H1 (cell line): ENCODE data around the gene EXOC6. TPM values are rescaled to one million over a fixed set of nuclear protein-coding genes. Genes with fewer than 3 reads are reported as not detected.

Experiments
- CTCF ChIA-PET: fragments of 300-600 bp; sonication (Branson Sonifier 250); formaldehyde crosslinking; loops from one replicate; lab custom pipeline; 2021; ENCODE audit not compliant: partially characterized antibody; lab: Charles Lee
- POLR2A ChIA-PET: fragments of 300-600 bp; sonication (Branson Sonifier 250); formaldehyde crosslinking; loops from one replicate; lab custom pipeline; 2021; ENCODE audit warnings: inconsistent platforms; ENCODE audit not compliant: partially characterized antibody; lab: Charles Lee
- DNase-seq, 2 experiments: peaks; one replicate each; pipeline versions ENCODE4 v3.0.0 to v3.0.0-alpha.2; 2010 to 2022; ENCODE audit warnings: low spot score in 2 of 2, low read depth in 1 of 2, mixed read lengths in 1 of 2
- FAIRE-seq: peaks from 2 replicates; lab custom pipeline; 2011; peaks lifted over from hg19 to GRCh38; lab: Jason Lieb, UNC
- H2AFZ ChIP-seq: 2 replicates; pipeline ENCODE4 v1.8.1; 2012; ENCODE audit warnings: low read length, inconsistent platforms
- H2AK5ac ChIP-seq: 2 replicates; pipeline ENCODE4 v1.6.1; 2013; ENCODE audit warnings: low read depth, low read length
- H2BK120ac ChIP-seq: replicated peaks from 2 replicates; pipeline ENCODE3; 2013; ENCODE audit warnings: low read depth, low read length, inconsistent platforms
- H2BK12ac ChIP-seq: 2 replicates; pipeline ENCODE4 v1.6.1; 2013; ENCODE audit warnings: low read depth, low read length
- H2BK15ac ChIP-seq: 2 replicates; pipeline ENCODE4 v1.6.1; 2013; ENCODE audit warnings: low read length
- H2BK20ac ChIP-seq: 2 replicates; pipeline ENCODE4 v1.6.1; 2013; ENCODE audit warnings: low read length
- H2BK5ac ChIP-seq: 2 replicates; pipeline ENCODE4 v1.6.1; 2013; ENCODE audit warnings: low read depth, low read length
- H3K14ac ChIP-seq: 2 replicates; pipeline ENCODE4 v1.6.1; 2013; ENCODE audit warnings: inconsistent platforms; ENCODE audit not compliant: insufficient read length
- H3K18ac ChIP-seq: 2 replicates; pipeline ENCODE4 v1.6.1; 2013; ENCODE audit warnings: low read length; ENCODE audit errors: extremely low read depth
- H3K23ac ChIP-seq: 2 replicates; pipeline ENCODE4 v1.6.1; 2013; ENCODE audit warnings: inconsistent platforms; ENCODE audit not compliant: insufficient read length
- H3K23me2 ChIP-seq: 2 replicates; pipeline ENCODE4 v1.6.1; 2013; ENCODE audit warnings: low read depth, low read length
- H3K27ac ChIP-seq: 2 replicates; pipeline ENCODE4 v1.6.1; 2011; ENCODE audit warnings: low read depth, low read length, inconsistent platforms
- H3K27me3 ChIP-seq, 4 experiments: replicated peaks in 1 of 4; 1 replicate in 1 of 4; 2 replicates in 3 of 4; pipeline versions ENCODE4 v1.6.1 to v1.8.1; 2011 to 2013; ENCODE audit warnings: low read length in 3 of 4, mild to moderate bottlenecking in 3 of 4, inconsistent platforms in 2 of 4, mixed read lengths in 2 of 4, moderate library complexity in 1 of 4; ENCODE audit not compliant: control insufficient read depth in 3 of 4, insufficient read depth in 3 of 4; ENCODE audit errors: extremely low read depth in 1 of 4
- H3K36me3 ChIP-seq, 4 experiments: 2 replicates each; pipeline versions ENCODE4 v1.6.1 to v1.8.1; 2011 to 2013; ENCODE audit warnings: mild to moderate bottlenecking in 4 of 4, low read length in 3 of 4, moderate library complexity in 2 of 4, control low read depth in 1 of 4, inconsistent platforms in 1 of 4; ENCODE audit not compliant: insufficient read depth in 4 of 4, control insufficient read depth in 2 of 4
- H3K4ac ChIP-seq: replicated peaks from 2 replicates; pipeline ENCODE3; 2013; ENCODE audit warnings: low read length, low read depth, mixed read lengths, inconsistent platforms; ENCODE audit not compliant: insufficient read length
- H3K4me1 ChIP-seq, 4 experiments: replicated peaks in 1 of 4; 1 replicate in 1 of 4; 2 replicates in 3 of 4; pipeline versions ENCODE4 v1.6.1 to v1.8.1; 2011 to 2013; ENCODE audit warnings: low read length in 3 of 4, inconsistent platforms in 2 of 4, mixed read lengths in 1 of 4; ENCODE audit not compliant: insufficient read depth in 4 of 4, control insufficient read depth in 3 of 4
- H3K4me2 ChIP-seq, 2 experiments: 2 replicates each; pipeline versions ENCODE4 v1.6.1 to v1.8.1; 2011 to 2013; ENCODE audit warnings: low read depth in 2 of 2, low read length in 2 of 2, control low read depth in 1 of 2, inconsistent platforms in 1 of 2, mild to moderate bottlenecking in 1 of 2; ENCODE audit not compliant: insufficient read depth in 1 of 2
- H3K4me3 ChIP-seq, 4 experiments: fragments of 200-600, 300-600 bp in 1 of 4; sonication (generic), shearing (Covaris generic), sonication (Bioruptor Twin) in 1 of 4; 2 replicates each; pipeline versions ENCODE4 v1.5.1 to v1.8.1; 2011 to 2016; ENCODE audit warnings: low read length in 4 of 4, low read depth in 3 of 4, control low read depth in 2 of 4, inconsistent platforms in 2 of 4, mild to moderate bottlenecking in 2 of 4, mixed read lengths in 1 of 4, moderate library complexity in 1 of 4; ENCODE audit not compliant: insufficient read depth in 2 of 4; ENCODE audit errors: extremely low read depth in 1 of 4
- H3K56ac ChIP-seq: replicated peaks from 2 replicates; pipeline ENCODE3; 2013; ENCODE audit warnings: low read depth, mild to moderate bottlenecking, mixed read lengths, low read length, inconsistent platforms; ENCODE audit not compliant: insufficient read length
- H3K79me1 ChIP-seq: 2 replicates; pipeline ENCODE4 v1.6.1; 2013; ENCODE audit warnings: low read depth, low read length, control low read depth
- H3K79me2 ChIP-seq, 2 experiments: 2 replicates each; pipeline versions ENCODE4 v1.6.1 to v1.8.1; 2012 to 2013; ENCODE audit warnings: low read length in 2 of 2, mild to moderate bottlenecking in 2 of 2, inconsistent platforms in 1 of 2; ENCODE audit not compliant: insufficient read depth in 2 of 2, control insufficient read depth in 1 of 2
- H3K9ac ChIP-seq, 4 experiments: replicated peaks in 1 of 4; 1 replicate in 1 of 4; 2 replicates in 3 of 4; pipeline versions ENCODE4 v1.6.1 to v1.8.1; 2011 to 2013; ENCODE audit warnings: low read depth in 3 of 4, low read length in 3 of 4, control low read depth in 2 of 4, mild to moderate bottlenecking in 2 of 4, moderate library complexity in 2 of 4, inconsistent platforms in 1 of 4; ENCODE audit errors: extremely low read depth in 1 of 4
- H3K9me3 ChIP-seq, 2 experiments: 2 replicates each; pipeline versions ENCODE4 v1.6.1 to v1.8.1; 2012 to 2013; ENCODE audit warnings: mild to moderate bottlenecking in 2 of 2, moderate library complexity in 2 of 2, control low read depth in 1 of 2, inconsistent platforms in 1 of 2, low read depth in 1 of 2, low read length in 1 of 2, mixed read lengths in 1 of 2; ENCODE audit not compliant: insufficient read depth in 2 of 2
- H4K20me1 ChIP-seq, 2 experiments: replicated peaks in 1 of 2; 2 replicates each; pipeline versions ENCODE3 to v1.8.1; 2011 to 2013; ENCODE audit warnings: inconsistent platforms in 2 of 2, low read length in 2 of 2, mild to moderate bottlenecking in 1 of 2; ENCODE audit not compliant: insufficient read depth in 2 of 2, control insufficient read depth in 1 of 2
- H4K5ac ChIP-seq: 2 replicates; pipeline ENCODE4 v1.6.1; 2013; ENCODE audit warnings: low read length, low read depth, mixed read lengths, inconsistent platforms; ENCODE audit not compliant: insufficient read length
- H4K8ac ChIP-seq: 2 replicates; pipeline ENCODE4 v1.8.0; 2013; ENCODE audit warnings: mild to moderate bottlenecking, moderate library complexity, low read length, inconsistent platforms; ENCODE audit not compliant: insufficient read depth; ENCODE audit errors: extremely low read depth
- H4K91ac ChIP-seq: replicated peaks from 2 replicates; pipeline ENCODE3; 2013; ENCODE audit warnings: low read length, mixed read lengths, inconsistent platforms; ENCODE audit not compliant: insufficient read length
- ASH2L ChIP-seq: fragments of 200-600, 300-600 bp; sonication (generic); IDR thresholded peaks from one replicate; pipeline ENCODE4 v1.7.1; 2017; ENCODE audit warnings: low read length
- ATF2 ChIP-seq: IDR thresholded peaks from 2 replicates; pipeline ENCODE4 v1.6.1; 2012; ENCODE audit warnings: low read length, inconsistent platforms
- BRCA1 ChIP-seq: IDR thresholded peaks from 2 replicates; pipeline ENCODE4 v1.6.1; 2012; ENCODE audit warnings: low read depth, low read length, improper control_type of control experiment
- RNF2 ChIP-seq: fragments of 200-900, 300-1000 bp; sonication (generic); IDR thresholded peaks from 2 replicates; pipeline ENCODE4 v1.7.1; 2016; ENCODE audit warnings: borderline replicate concordance, low read depth, mild to moderate bottlenecking, antibody characterized with exemption, low read length; ENCODE audit not compliant: poor library complexity, severe bottlenecking; ENCODE audit errors: missing control alignments
- SIN3A ChIP-seq, 2 experiments: IDR thresholded peaks in 1 of 2; conservative IDR thresholded peaks in 1 of 2; 2 replicates each; pipeline ENCODE4 v1.6.1; 2011 to 2012; ENCODE audit warnings: low read length in 2 of 2, improper control_type of control experiment in 1 of 2, low read depth in 1 of 2, mild to moderate bottlenecking in 1 of 2
- SP2 ChIP-seq: IDR thresholded peaks from 2 replicates; pipeline ENCODE4 v1.6.1; 2012; ENCODE audit warnings: mild to moderate bottlenecking, low read length, inconsistent platforms
- SP4 ChIP-seq: IDR thresholded peaks from 2 replicates; pipeline ENCODE4 v1.6.1; 2012; ENCODE audit warnings: low read length, inconsistent platforms
- TAF1 ChIP-seq: IDR thresholded peaks from 2 replicates; pipeline ENCODE4 v1.6.1; 2011; ENCODE audit warnings: mild to moderate bottlenecking, low read depth, low read length
- TCF12 ChIP-seq: IDR thresholded peaks from 2 replicates; pipeline ENCODE4 v1.6.1; 2011; ENCODE audit warnings: low read depth, mild to moderate bottlenecking, low read length
- TEAD4 ChIP-seq: IDR thresholded peaks from 2 replicates; pipeline ENCODE4 v1.6.1; 2012; ENCODE audit warnings: low read depth, low read length, inconsistent platforms, mixed read lengths
- USF2 ChIP-seq: IDR thresholded peaks from 2 replicates; pipeline ENCODE4 v1.6.1; 2011; ENCODE audit warnings: low read length, improper control_type of control experiment
- WGBS, 2 experiments: shearing (Covaris generic) in 1 of 2; methylation state at CpG; one replicate each; pipeline versions ENCODE4 v1.1.6 to v1.1.7; 2013 to 2015; ENCODE audit warnings: low lambda C conversion rate in 2 of 2, mixed read lengths in 2 of 2, inconsistent platforms in 1 of 2, low coverage in 1 of 2, missing lambda C conversion rate in 1 of 2; ENCODE audit not compliant: insufficient replicate concordance in 2 of 2, insufficient coverage in 1 of 2, insufficient read length in 1 of 2; ENCODE audit errors: extremely low coverage in 1 of 2, missing lambda C conversion rate in 1 of 2; 5-methylcytosine and 5-hydroxymethylcytosine counted together
- polyA plus RNA-seq, 7 experiments: library from polyadenylated mRNA; depleted of rRNA in 3 of 7; stranded (reverse) in 5 of 7; unstranded in 2 of 7; fragments of >200 nt in 5 of 7; fragments of 200-250 nt in 2 of 7; gene quantifications; 1 replicate in 5 of 7; 2 replicates in 1 of 7; 4 replicates in 1 of 7; pipeline versions ENCODE4 v1.2.1 to v1.2.3, GENCODE V29; 2011 to 2013; ENCODE audit warnings: missing spikeins in 2 of 7, mixed read lengths in 2 of 7
- total RNA-seq: library from RNA; stranded (reverse); fragmentation: NEBNext Ultra II Directional; extraction: Animal tissue kit (Norgen Biotek cat#: 25700); gene quantifications from 2 replicates; pipeline ENCODE4 v1.2.1, GENCODE V29; 2021

The EXOC6 gene
- total and polyA plus RNA-seq, 2 of the 8 experiments (the other 6 are each of a cell fraction or from before 2014, with no cell fraction given): 1.7 to 4.5 TPM

- H3K4me2 ChIP-seq: no peak overlapping the region
- FAIRE-seq: no peak
- H4K8ac ChIP-seq: no peak overlapping the region
- TF ChIP-seq SIN3A (conservative IDR thresholded peaks at IDR 0.05 in 1 of 2, IDR thresholded peaks at IDR 0.05 in 1 of 2; ENCODE audit: low read depth in 1 of 2, low read length in 2 of 2): no peak
- TF ChIP-seq USF2: no peak
- TF ChIP-seq BRCA1: no peak
- no peak for TF ChIP-seq ATF2
- no peak for TF ChIP-seq SP2
- TF ChIP-seq SP4: no peak
- TF ChIP-seq TEAD4: no peak
- no peak for TF ChIP-seq RNF2
- TF ChIP-seq TCF12: no peak
- no peak for TF ChIP-seq TAF1
- TF ChIP-seq ASH2L: no peak
These were observed 38.1 kb downstream of the EXOC6 start for GRCh38 chr10:92886334-92886961.

More at GRCh38 chr10:92886334-92886961, 38.1 kb downstream of the EXOC6 start:
- H3K27ac ChIP-seq: no peak overlapping the region
- H2AK5ac ChIP-seq: no peak overlapping the region
- POLR2A ChIA-PET: no interaction called here
- H3K56ac ChIP-seq: no peak overlapping the region
- no peak overlapping the region for H3K9ac ChIP-seq
- 82% methylated on average over 1 of the region's 1 CpG; no CpG with 5 or more reads in 1 of the 2 experiments for WGBS, 2 experiments
- no peak overlapping the region for H2BK12ac ChIP-seq
- no peak overlapping the region for H3K18ac ChIP-seq
- no peak overlapping the region for H2AFZ ChIP-seq
- no peak for DNase-seq
- no peaks in the 10 kb centered on the region for H4K20me1 ChIP-seq
- H3K79me1 ChIP-seq: no peaks in the 10 kb centered on the region
- CTCF ChIA-PET: interaction anchor here (0.6 to 3.5 kb wide), 19 partner anchors 10 to 477 kb away, joined by 3 to 18 read pairs (median 5); no protein-coding TSS in a partner anchor
- H3K23me2 ChIP-seq: no peaks in the 10 kb centered on the region; the same call in 1 of the 2 replicates
- no peaks in the 10 kb centered on the region for H3K36me3 ChIP-seq
- no peaks in the 10 kb centered on the region for H3K79me2 ChIP-seq
- no peak overlapping the region for H3K4me3 ChIP-seq
- H3K23ac ChIP-seq: no peak overlapping the region
- H3K9me3 ChIP-seq: no peaks in the 10 kb centered on the region
- H4K5ac ChIP-seq: no peak overlapping the region
- no peak overlapping the region for H2BK15ac ChIP-seq
- no peak overlapping the region for H3K4ac ChIP-seq
- H2BK20ac ChIP-seq: no peak overlapping the region
- no peak overlapping the region for H2BK5ac ChIP-seq
- no peaks in the 10 kb centered on the region; a peak in 1 of 7 replicates for H3K4me1 ChIP-seq
- H3K27me3 ChIP-seq: no peaks in the 10 kb centered on the region
- no peak overlapping the region for H4K91ac ChIP-seq
- H2BK120ac ChIP-seq: no peak overlapping the region
- no peak overlapping the region for H3K14ac ChIP-seq
